Hippocampal formation (tissue), 2 donors: ENCODE results near the gene KNDC1.
A peak's percentile ranks its signal among the peaks of the same experiment; 100 is the strongest.

Experiments used
- DNase-seq, 2 donors: peaks; one replicate each; lab custom pipeline; 2025; lab: John Stamatoyannopoulos, UW

KNDC1 gene

GRCh38 chr10:133241501-133242205 is 81.6 kb downstream of the KNDC1 start:
- DNase-seq: no peak

GRCh38 chr10:133242611-133243356 is 82.8 kb downstream of the KNDC1 start:
- DNase-seq: no peak

DNA sequence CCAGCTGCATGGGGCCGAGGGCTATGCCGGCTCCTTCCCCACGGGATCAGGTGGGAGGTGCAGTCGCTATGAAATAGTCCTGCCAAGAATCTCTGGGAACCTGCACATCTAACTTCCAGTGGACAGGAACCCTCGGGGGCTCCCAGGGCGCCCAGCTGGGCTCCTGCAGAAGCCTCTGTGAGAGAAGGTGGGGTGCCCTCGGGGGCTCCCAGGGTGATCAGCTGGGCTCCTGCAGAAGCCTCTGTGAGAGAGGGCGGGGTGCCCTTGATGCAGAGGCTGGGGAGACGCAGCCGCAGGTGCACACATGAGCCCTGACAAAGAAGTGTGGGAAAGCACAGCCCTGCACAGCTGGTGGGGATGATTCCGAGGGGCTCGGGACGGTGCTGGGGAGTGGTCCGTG is 83.6 kb downstream of the KNDC1 start:
- no peak for DNase-seq

DNA sequence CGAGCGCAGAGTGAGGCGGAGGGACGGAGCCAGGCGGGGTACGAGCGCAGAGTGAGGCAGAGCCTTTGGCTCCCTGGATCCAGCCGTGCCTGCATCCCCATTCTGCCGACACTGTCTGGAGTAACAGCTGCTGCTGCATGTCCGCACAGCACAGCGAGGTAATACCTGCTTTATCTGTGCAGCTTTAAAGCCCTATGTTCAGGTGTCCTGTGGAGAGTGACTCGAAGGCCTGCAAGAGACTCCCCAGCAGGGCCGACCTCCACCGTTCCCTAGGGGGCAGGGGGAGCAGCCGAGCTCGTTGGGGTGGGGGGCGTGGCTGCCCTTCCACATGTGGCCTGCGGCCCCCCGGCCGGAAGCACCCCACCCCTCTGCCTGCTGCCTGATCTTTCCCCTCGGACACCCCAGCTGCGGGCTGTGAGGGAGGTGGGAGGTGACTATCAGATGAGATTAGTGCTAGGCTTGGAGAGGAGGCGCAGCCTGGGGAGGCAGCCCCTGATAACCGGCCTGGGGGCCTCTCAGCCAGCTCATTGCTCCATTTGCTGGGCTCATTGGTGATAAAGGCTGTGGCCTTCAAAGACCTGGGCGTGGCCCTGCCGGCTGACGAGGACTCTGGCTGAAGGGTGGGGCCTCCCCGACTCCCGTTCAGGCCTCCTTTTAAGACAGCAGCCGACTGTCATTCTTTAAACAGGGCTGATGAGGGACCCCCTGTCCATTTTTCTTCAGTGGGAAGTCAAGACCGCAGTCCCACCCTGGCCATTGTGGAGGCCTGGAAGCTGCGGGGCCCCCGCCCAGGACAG is 85.6 kb downstream of the KNDC1 start:
- no peak for DNase-seq

DNA sequence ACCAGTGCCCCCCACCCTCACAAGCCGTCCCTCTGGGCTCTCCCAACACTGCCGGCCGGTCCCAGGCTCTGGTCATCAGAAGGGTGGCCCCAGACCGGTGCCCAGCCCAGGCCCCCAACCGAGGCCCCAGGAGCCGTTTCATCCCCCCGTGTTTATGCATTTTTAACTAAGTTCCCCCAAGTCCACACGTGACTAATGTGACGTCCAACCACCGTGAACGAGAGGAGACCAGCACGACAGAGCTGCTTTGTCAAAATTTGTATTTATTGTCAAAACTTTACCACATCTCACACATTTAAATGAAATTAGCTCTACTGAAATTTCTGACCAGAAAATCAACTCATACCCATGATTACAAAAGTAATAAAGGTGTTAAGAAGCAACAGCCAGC is 86.2 kb downstream of the KNDC1 start:
- no peak for DNase-seq

DNA sequence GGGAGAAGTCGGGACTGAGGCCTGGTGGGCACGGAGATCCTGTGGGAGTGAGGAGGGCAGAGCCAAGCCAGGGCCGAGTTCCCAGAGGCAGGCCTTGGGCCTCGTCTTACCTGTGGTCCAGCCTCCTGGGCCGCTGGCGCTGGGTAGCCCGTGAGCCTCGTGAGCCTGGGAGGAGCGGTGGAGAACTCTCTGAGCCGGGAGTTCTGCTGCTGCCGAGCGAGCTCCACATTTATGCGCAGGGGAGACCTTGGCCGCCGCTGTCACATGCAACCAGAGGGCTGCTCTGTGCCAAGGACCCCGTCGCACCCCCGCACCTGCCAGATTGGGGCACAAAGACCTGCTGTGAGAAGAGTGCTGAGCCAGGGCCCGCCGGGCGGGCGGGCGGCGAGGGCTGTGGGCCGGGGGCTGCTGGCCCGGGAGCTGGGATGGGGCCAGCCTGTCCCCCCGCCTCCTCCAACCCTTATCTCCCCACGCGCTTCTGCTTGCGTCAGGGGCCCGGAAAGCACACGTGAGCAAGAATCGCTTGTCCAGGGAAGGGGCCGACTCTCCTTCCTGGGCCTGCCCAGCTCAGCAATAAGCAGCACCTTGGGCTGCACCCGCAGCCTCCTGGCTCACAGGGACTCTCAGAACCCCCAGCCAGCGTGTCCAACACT is 87.8 kb downstream of the KNDC1 start:
- no peak for DNase-seq

GRCh38 chr10:133248334-133248715 is 88.3 kb downstream of the KNDC1 start:
- DNase-seq: no peak

DNA sequence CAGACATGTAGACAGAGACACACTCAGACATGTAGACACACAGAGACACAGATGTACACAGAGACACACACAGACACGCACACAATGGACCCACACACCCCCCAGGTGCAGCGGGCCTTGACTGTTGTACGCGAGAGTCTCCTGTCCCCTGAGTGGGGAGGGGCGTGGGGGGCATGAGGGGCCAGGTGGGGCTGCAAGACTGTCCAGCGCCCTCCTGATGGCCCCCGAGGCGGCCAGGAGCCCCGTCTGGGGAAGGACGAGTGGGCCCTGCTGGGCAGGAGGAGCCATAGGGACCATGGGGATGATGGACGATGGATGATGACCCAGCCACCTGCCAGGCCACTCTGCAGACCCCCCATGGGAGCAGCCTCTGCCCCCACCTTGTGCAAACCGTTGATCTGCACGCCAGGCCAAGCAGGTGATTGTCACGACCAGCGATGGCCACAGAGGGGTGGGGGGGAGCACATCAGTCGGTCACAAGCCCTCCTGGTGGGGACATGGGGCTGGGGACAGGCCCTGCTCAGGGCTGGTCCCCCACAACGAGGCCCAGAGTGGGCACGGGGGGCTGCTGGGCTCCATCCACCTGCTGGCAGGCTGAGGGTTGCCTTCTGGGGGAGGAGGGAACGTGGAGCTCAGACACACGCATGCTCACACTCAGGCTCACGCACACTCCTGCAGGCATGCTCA is 89.2 kb downstream of the KNDC1 start:
- no peak for DNase-seq

GRCh38 chr10:133249975-133250754 is 90.1 kb downstream of the KNDC1 start:
- no peak for DNase-seq

DNA sequence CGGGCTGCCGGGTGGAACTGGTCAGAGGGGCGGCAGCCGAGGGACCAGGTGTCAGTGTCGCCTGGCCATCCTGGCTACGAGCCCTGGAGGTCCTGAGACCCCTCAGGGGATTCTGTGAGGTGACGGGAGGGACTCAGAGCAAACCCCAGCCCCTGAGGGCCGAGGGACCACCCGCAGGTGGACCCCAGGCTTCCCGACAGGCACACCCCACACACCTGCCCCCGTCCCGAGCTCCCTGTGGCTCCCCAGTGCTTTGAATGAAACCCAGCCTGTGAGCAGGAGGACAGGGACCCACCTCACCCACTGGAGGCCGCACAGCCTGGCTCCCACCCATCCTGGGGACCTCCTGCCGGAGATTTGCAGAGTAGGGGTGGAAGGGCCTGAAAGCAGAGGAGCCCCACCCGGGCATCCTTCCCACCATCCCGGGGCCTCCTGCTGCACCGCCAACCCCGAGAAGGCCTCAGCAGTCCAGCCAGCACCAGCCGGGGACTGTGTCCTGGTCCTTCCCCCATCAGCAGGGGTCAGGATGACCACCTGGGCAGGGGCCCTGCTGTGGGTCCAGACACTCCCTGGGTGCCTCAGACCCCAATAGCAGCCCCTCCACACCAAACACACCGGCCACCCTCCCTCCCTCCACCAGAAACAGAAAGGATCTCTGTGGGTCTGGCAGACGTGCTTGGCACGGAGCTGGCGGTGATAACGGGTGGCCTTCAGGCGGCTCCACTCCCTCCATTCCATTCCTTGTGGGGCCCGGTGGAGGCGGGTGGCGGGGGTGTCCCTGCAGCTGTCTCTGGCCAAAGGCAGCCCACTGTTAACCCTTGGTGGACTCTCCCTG is 91.6 kb downstream of the KNDC1 start:
- no peak for DNase-seq

DNA sequence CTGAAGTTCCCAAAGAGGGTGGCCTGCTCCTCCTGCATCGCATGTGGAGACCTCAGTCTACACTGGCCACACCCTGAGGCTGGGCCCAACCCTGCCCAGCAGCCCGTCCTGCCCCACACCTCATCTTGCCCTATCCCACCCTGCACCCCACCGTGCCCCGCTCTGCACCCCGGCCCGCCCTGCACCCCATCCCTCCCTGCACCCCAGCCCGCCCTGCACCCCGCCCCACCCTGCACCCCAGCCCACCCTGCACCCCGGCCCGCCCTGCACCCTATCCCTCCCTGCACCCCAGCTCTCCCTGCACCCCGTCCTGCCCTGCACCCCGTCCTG is 92.2 kb downstream of the KNDC1 start:
- no peak for DNase-seq

DNA sequence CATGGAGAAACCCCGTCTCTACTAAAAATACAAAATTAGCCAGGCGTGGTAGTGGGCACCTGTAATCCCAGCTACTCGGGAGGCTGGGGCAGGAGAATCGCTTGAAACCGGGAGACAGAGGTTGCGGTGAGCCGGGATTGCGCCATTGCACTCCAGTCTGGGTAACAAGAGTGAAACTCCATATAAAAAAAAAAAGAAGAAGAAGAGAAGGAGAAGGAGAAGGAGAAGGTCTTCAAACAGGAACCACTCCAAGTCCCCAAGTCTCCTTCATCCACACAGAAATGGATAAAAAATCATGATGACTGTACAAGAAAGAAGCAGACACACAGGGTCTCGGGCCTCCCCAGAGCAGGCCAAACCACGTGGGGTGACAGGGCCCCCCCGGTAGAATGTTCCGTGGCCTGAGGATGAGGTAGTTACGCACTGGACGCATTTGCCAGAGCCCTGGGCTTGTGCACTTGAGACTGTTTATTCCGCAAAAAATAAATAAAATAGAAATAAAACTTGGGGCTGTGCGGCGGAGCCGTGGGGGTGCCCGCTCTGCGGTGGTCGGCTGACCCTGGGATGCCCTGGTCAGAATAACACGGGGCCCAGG is 93.4 kb downstream of the KNDC1 start:
- DNase-seq: no peak

DNA sequence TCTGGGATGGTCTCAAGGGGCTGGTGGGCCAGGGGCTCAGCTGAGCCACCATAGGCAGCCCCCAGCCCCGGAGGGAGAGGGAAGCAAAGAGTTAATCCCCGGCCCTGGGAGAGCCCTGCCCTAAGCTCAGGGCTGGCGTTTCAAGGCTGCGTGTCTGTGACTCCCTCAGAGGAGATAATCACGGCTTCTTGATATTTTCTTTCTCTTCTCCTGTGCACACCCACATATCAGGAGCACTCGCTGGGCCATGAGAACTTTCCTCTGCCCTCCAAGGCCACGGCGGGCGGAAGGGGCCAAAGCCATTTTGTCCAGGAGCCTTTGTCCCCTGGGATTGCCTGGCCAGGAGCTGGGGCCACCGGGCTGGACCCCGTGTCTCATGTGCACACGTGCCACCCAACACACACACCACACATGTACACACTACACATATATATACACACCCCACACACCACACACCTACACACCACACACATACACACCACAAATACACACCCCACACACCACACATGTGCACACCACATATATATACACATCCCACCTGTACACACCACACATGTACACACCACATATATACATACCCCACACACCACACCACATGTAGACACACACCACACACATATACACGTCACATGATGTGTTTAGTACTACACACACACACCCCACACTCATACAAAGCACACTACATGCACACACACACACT is 94.6 kb downstream of the KNDC1 start:
- DNase-seq: no peak

DNA sequence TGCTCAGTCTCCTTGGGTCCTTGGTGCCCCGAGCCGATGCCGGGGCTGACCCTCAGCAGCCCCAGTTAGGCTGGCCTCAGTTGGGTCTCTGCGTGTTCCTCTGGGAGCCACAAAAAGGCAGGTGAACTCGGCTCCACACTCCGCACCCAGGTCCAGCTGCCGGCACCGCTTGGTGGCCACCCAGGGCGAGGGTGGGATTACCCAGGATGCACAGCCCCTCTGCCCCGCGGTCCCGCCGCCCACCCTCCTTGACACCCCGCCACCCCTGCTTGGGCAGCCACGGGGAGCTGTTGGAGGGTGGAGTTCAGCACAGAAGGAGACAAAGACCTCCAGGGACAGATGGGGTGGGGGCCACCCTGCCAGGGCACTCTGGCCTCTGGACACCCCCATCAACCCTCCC is 95.3 kb downstream of the KNDC1 start:
- DNase-seq: no peak

GRCh38 chr10:133257489-133258065 is 97.6 kb downstream of the KNDC1 start:
- DNase-seq: no peak

DNA sequence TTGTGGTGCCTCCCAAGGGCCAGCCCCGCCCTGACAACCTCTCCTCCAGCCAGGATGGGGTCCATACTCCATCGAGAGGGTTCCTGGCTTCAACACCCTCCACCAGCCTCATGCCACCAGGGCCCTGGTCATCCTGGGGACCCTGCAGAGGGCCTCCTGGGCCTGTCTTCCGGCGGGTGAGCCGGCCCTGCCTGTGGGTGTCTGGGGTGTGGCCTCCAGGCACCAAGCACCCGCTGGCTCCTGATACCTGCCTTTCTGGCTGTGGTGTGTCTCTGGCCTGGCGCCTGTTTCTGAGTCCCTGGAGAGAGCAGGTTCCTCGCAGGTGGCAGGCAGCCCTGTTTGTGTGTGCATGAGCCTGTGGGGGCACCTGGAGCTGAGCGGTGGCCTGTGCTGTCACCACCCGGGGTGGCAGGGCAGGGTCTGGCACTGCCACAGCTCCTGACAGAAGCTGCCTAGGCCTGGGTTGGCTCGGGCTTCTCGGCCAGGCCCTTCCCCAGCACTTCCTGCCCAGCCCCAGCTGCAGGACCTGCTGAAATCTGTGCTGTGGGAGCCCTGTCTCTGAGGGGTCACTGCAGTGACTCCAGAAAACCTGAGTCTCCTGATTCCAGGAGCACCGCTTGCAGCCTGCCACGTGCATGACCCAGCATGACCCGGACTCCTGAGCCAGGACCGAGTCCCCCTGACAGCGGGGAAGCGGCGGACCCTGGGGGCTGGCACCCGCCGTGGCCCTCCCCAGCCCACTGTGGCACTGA is 98.2 kb downstream of the KNDC1 start:
- DNase-seq: no peak

DNA sequence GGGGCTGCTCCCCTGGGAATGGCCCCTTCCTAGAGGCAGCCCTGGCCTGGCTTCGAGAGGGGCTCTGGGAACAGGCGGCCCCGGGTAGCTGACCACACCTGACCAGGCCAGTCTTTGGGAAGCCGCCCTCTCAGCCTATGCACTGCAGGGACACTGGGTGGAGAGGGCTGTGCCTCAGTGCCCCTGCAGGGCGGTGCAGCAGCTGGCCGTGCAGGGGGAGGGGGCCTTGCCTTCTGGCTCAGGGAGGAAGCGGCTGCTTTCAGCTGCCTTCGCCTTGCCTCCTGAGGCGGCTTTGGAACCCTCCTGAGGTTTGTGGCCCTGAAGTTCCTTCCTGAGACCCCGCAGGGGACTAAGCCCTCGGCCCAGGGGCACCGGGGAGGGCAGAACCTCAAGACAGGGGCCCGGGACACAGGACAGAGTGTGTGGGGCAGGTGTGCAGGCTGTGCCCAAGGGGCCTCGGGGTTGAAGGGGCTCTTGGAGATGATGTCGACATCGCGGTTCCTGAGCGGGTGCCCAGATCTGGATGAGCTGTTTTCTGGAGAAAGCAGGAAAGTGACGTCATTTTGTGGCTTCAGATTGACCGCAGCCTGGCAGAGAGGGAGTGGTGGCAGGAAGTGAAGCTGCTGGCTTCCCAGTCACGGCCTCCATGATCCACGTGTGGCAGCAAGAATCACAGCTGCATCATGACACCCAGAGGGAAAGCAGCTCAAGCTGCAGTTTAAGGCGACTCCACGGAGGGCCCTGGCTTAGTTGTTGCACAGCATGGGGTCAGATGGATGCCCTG is 99.0 kb downstream of the KNDC1 start:
- peak in 1 of 2 donors; percentile 56 for DNase-seq
